Endothelial cell of umbilical vein (primary cell): Measurements from ENCODE around the gene IQSEC3. TPM values are rescaled to one million over a fixed set of nuclear protein-coding genes. Genes with fewer than 3 reads are reported as not detected.

ENCODE experiments used
- BruUV-seq: library from RNA; stranded (reverse); fragments of 400-500 nt; replicated peaks from 2 replicates; lab custom pipeline; 2021; lab: Mats Ljungman, UMichigan
- CTCF ChIA-PET: fragments of 300-600, 350-600 bp; sonication (Branson Sonifier 250); formaldehyde crosslinking; loops from one replicate; lab custom pipeline; 2021; ENCODE audit warnings: antibody characterized with exemption, inconsistent platforms; lab: Charles Lee
- POLR2A ChIA-PET: fragments of 300-600, 350-600 bp; sonication (Branson Sonifier 250); formaldehyde crosslinking; loops from one replicate; lab custom pipeline; 2021; ENCODE audit warnings: antibody characterized with exemption, inconsistent platforms; lab: Charles Lee
- DNase-seq: peaks from one replicate; pipeline ENCODE4 v3.0.0-alpha.2; 2011; ENCODE audit warnings: low read depth, low spot score
- FAIRE-seq: peaks from 2 replicates; lab custom pipeline; 2011; peaks lifted over from hg19 to GRCh38; lab: Jason Lieb, UNC
- H2AFZ ChIP-seq: 2 replicates; pipeline ENCODE4 v1.6.0; 2012; ENCODE audit warnings: low read depth, low read length, control low read depth, inconsistent platforms
- H3K27ac ChIP-seq: 2 replicates; pipeline ENCODE4 v1.5.1; 2011; ENCODE audit warnings: low read depth, mild to moderate bottlenecking, control low read depth, low read length, moderate library complexity; ENCODE audit not compliant: insufficient read depth
- H3K27me3 ChIP-seq, 2 experiments: 2 replicates each; pipeline versions ENCODE4 v1.6.0 to v1.6.1; 2011; ENCODE audit warnings: low read length in 2 of 2, mixed read lengths in 1 of 2; ENCODE audit not compliant: control insufficient read depth in 2 of 2, insufficient read depth in 2 of 2
- H3K36me3 ChIP-seq, 2 experiments: 2 replicates in 1 of 2; 3 replicates in 1 of 2; pipeline ENCODE4 v1.5.1; 2011; ENCODE audit warnings: low read length in 2 of 2, mild to moderate bottlenecking in 1 of 2, moderate library complexity in 1 of 2; ENCODE audit not compliant: control insufficient read depth in 2 of 2, insufficient read depth in 2 of 2; ENCODE audit errors: extremely low read depth in 1 of 2
- H3K4me1 ChIP-seq: 3 replicates; pipeline ENCODE4 v1.5.1; 2011; ENCODE audit warnings: mild to moderate bottlenecking, low read length; ENCODE audit not compliant: control insufficient read depth, insufficient read depth; ENCODE audit errors: extremely low read depth
- H3K4me2 ChIP-seq: 2 replicates; pipeline ENCODE4 v1.6.1; 2011; ENCODE audit warnings: low read length, control low read depth, mixed read lengths; ENCODE audit not compliant: insufficient read depth
- H3K4me3 ChIP-seq, 3 experiments: fragments of 200-600 bp in 1 of 3; sonication (generic), shearing (Covaris generic) in 1 of 3; replicated peaks in 1 of 3; 2 replicates each; pipeline ENCODE4 v1.5.1; 2011 to 2016; ENCODE audit warnings: control low read depth in 3 of 3, low read length in 3 of 3, mild to moderate bottlenecking in 2 of 3, inconsistent platforms in 1 of 3, low read depth in 1 of 3, moderate library complexity in 1 of 3; ENCODE audit not compliant: insufficient read depth in 1 of 3
- H3K79me2 ChIP-seq: 2 replicates; pipeline ENCODE4 v1.6.0; 2012; ENCODE audit warnings: low read length, inconsistent platforms; ENCODE audit not compliant: control insufficient read depth, insufficient read depth
- H3K9ac ChIP-seq: replicated peaks from 2 replicates; pipeline ENCODE3; 2011; ENCODE audit warnings: low read length, control low read depth; ENCODE audit not compliant: insufficient read depth; ENCODE audit errors: extremely low read depth
- H3K9me1 ChIP-seq: replicated peaks from 3 replicates; pipeline ENCODE4 v1.6.0; 2011; ENCODE audit warnings: mild to moderate bottlenecking, low read length; ENCODE audit not compliant: control insufficient read depth, insufficient read depth; ENCODE audit errors: extremely low read depth
- H3K9me3 ChIP-seq: replicated peaks from 2 replicates; pipeline ENCODE4 v1.5.1; 2012; ENCODE audit warnings: low read length, inconsistent platforms; ENCODE audit not compliant: control insufficient read depth, insufficient read depth
- H4K20me1 ChIP-seq: replicated peaks from 2 replicates; pipeline ENCODE3; 2011; ENCODE audit warnings: mild to moderate bottlenecking, low read length; ENCODE audit not compliant: control insufficient read depth, insufficient read depth; ENCODE audit errors: extremely low read depth
- FOS ChIP-seq: IDR thresholded peaks from 2 replicates; pipeline ENCODE4 v1.6.1; 2011; ENCODE audit warnings: mild to moderate bottlenecking, low read length, moderate library complexity, borderline replicate concordance; ENCODE audit not compliant: insufficient read depth
- MYC ChIP-seq: IDR thresholded peaks from one replicate; pipeline ENCODE4 v1.6.1; 2011; ENCODE audit warnings: mild to moderate bottlenecking, low read depth, low read length
- POLR2A ChIP-seq: IDR thresholded peaks from 2 replicates; pipeline ENCODE4 v1.6.1; 2012; ENCODE audit warnings: low read depth, mild to moderate bottlenecking, control low read depth, low read length
- dilution Hi-C: fragments of 300-500 bp; cut with MboI; formaldehyde crosslinking; loops from one replicate; pipeline ENCODE4 v1.15.0; 2019; ENCODE audit warnings: low sequenced_read_pairs; ENCODE audit not compliant: extremely low pct_ligation_motif_present
- intact Hi-C: fragments of 100-400 bp; cut with micrococcal nuclease; formaldehyde crosslinking; loops from one replicate; pipeline ENCODE4 v1.10.0; 2022
- polyA plus RNA-seq, 4 experiments: library from polyadenylated mRNA; depleted of rRNA in 3 of 4; stranded (reverse) in 3 of 4; unstranded in 1 of 4; fragments of >200 nt; gene quantifications; 2 replicates each; pipeline versions ENCODE4 v1.2.1 to v1.2.3, GENCODE V29; 2011 to 2012; ENCODE audit warnings: missing spikeins in 1 of 4
- total RNA-seq: library from RNA; stranded (reverse); gene quantifications from 2 replicates; pipeline ENCODE4 v1.2.3, GENCODE V29; 2021

The IQSEC3 gene
- total and polyA plus RNA-seq, 2 donors (not counting 3 experiments of a cell fraction or from before 2014, with no cell fraction given), result not detected

DNA sequence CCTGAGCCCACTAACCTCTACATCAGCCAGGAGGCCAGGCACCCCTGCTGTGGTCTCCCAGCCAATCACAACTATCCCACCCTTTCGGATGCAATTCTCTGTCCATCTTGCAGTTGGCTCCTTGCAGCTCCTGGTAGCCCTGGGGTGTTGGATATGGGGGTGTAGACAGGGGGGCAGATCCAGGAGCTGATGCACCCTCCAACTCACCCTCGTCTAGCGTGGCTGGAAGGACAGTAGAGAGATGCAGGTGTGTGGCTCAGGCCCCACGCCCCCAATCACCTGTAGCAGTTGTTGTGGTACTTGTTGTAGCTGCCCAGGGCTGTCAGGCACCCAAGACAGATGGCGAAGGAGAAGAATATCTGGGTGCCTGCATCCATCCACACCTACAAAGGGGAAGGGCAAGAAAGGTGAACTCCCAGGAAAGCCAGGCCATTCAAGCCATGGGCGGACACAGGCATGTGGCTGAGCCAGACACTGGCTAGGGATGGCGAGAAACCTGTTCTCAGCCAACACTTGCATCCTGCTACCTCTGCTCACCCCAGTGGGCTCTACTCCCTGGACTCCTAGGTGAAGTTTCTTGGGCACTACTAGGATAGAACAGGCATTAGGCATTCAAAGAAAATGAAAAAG, 160.8 kb downstream of the IQSEC3 start:
- DNase-seq (no peak), FAIRE-seq (no peak)
- dilution Hi-C loops (no loop called here), intact Hi-C loops (no loop called here)
- Histone ChIP-seq H2AFZ (no peak overlapping the region), H3K9ac (no peak overlapping the region), H3K4me3 (no peak overlapping the region), H4K20me1 (no peaks in the 10 kb centered on the region), H3K36me3 (no peaks in the 10 kb centered on the region), H3K9me3 (no peaks in the 10 kb centered on the region), H3K79me2 (no peaks in the 10 kb centered on the region), H3K9me1 (no peaks in the 10 kb centered on the region), H3K27ac (no peak overlapping the region), H3K4me2 (no peak overlapping the region), H3K27me3 (peaks cover 2 to 3% of the 10 kb centered on the region in 2 experiments), H3K4me1 (no peaks in the 10 kb centered on the region)
- POLR2A ChIA-PET, result no interaction called here
- BruUV-seq, result no TSS peak
- TF ChIP-seq FOS (no peak), POLR2A (no peak), MYC (no peak)
- CTCF ChIA-PET, result no interaction called here

Other genes with a start within 250 kb of the IQSEC3 start
- not detected in 2 replicates for gene SLC6A12, start 147.4 kb downstream of the IQSEC3 start, total RNA-seq
- not detected in 2 replicates for gene SLC6A12, start 147.4 kb downstream of the IQSEC3 start, polyA plus RNA-seq
- gene SLC6A13, start 196.1 kb downstream of the IQSEC3 start, total RNA-seq, result not detected in 2 replicates
- gene SLC6A13, start 196.1 kb downstream of the IQSEC3 start, polyA plus RNA-seq, result 0.14 TPM in 1 of 2 replicates, not detected in the other